Measurements from ENCODE around the gene KL.

DNA sequence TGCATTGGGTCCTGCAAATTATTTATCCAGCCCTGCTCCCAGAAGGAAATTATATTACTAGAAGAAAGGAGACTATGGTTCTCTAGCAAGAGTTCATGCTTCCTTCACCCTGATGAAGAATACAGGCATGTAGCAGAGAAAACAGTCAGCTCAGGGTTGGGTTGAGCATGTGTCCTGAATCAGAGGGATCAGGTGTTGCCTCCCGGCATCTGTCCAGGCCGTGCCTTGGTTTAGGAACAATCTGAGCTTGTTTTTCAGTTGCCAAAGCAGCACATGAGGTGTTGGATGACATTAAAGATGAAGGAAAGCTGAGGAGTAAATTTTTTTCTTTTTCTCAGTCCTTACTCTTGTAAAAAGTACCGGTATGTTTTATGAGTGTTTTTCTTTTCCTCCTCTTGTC lies 62.0 kb downstream of the KL start:
- TF ChIP-seq, protein P1, sequence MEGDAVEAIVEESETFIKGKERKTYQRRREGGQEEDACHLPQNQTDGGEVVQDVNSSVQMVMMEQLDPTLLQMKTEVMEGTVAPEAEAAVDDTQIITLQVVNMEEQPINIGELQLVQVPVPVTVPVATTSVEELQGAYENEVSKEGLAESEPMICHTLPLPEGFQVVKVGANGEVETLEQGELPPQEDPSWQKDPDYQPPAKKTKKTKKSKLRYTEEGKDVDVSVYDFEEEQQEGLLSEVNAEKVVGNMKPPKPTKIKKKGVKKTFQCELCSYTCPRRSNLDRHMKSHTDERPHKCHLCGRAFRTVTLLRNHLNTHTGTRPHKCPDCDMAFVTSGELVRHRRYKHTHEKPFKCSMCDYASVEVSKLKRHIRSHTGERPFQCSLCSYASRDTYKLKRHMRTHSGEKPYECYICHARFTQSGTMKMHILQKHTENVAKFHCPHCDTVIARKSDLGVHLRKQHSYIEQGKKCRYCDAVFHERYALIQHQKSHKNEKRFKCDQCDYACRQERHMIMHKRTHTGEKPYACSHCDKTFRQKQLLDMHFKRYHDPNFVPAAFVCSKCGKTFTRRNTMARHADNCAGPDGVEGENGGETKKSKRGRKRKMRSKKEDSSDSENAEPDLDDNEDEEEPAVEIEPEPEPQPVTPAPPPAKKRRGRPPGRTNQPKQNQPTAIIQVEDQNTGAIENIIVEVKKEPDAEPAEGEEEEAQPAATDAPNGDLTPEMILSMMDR (IDR thresholded peaks at IDR 0.05) = no peak
- no peak for TF ChIP-seq MAZ (IDR thresholded peaks at IDR 0.05; ENCODE audit: borderline replicate concordance, low read depth, low read length)

All from A549 (cell line).